ENCODE results near the gene NTRK3. TPM values are rescaled to one million over a fixed set of nuclear protein-coding genes. Genes with fewer than 3 reads are reported as not detected.

NTRK3 gene
- total and polyA plus RNA-seq, 8 donors: 0.13 to 1.1 (median 0.60) TPM

- intact Hi-C loops (cut with DNase I): no loop called here
- ATAC-seq: no peak
Observed at GRCh38 chr15:87955284-87955909, 301.1 kb downstream of the NTRK3 start.

GRCh38 chr15:87954793-87955192, 301.7 kb downstream of the NTRK3 start:
- no peak for FAIRE-seq
- 24 to 28% methylated on average over 2 of the region's 2 CpGs for WGBS, 2 donors
- intact Hi-C loops (cut with DNase I): no loop called here

More at GRCh38 chr15:87955284-87955909, 301.1 kb downstream of the NTRK3 start:
- FAIRE-seq: no peak
- no peaks in the 10 kb centered on the region for H3K9me3 ChIP-seq
- H3K4me3 ChIP-seq: no peak overlapping the region
- no peaks in the 10 kb centered on the region for H3K4me1 ChIP-seq
- TF ChIP-seq CTCF (IDR thresholded peaks at IDR 0.05): no peak
- WGBS, 2 donors: 37% methylated on average over 10 of the region's 10 CpGs
- no peaks in the 10 kb centered on the region for H3K36me3 ChIP-seq
- H3K27me3 ChIP-seq: peaks cover 0 to 2% (median 0%) of the 10 kb centered on the region in 4 donors
- DNase-seq: no peak
- H3K27ac ChIP-seq: no peak overlapping the region

GRCh38 chr15:87952736-87953287, 303.7 kb downstream of the NTRK3 start:
- Histone ChIP-seq H3K27ac (no peak overlapping the region), H3K4me3 (no peak overlapping the region), H3K4me1 (no peaks in the 10 kb centered on the region), H3K27me3 (peaks cover 0 to 2% (median 0%) of the 10 kb centered on the region in 4 donors), H3K36me3 (no peaks in the 10 kb centered on the region), H3K9me3 (no peaks in the 10 kb centered on the region)
- no peak for FAIRE-seq
- ATAC-seq: no peak
- 77 to 82% methylated on average over 21 to 23 of the region's 23 CpGs for WGBS, 2 donors
- intact Hi-C loops (cut with DNase I): no loop called here
- no peak for TF ChIP-seq CTCF (IDR thresholded peaks at IDR 0.05)
- no peak for DNase-seq

More at GRCh38 chr15:87954793-87955192, 301.7 kb downstream of the NTRK3 start:
- Histone ChIP-seq H3K9me3 (no peaks in the 10 kb centered on the region), H3K36me3 (no peaks in the 10 kb centered on the region), H3K4me1 (no peaks in the 10 kb centered on the region), H3K4me3 (no peak overlapping the region), H3K27ac (no peak overlapping the region), H3K27me3 (peaks cover 0 to 2% (median 0%) of the 10 kb centered on the region in 4 donors)
- DNase-seq: no peak
- ATAC-seq: no peak
- no peak for TF ChIP-seq CTCF (IDR thresholded peaks at IDR 0.05)

GRCh38 chr15:87949575-87950223, 306.8 kb downstream of the NTRK3 start:
- no peak for ATAC-seq
- H3K4me1 ChIP-seq: no peaks in the 10 kb centered on the region
- intact Hi-C loops (cut with DNase I): no loop called here
- DNase-seq: no peak
- FAIRE-seq: no peak
- TF ChIP-seq CTCF (IDR thresholded peaks at IDR 0.05): no peak
- 54 to 68% methylated on average over 6 of the region's 6 CpGs for WGBS, 2 donors
- no peaks in the 10 kb centered on the region for H3K9me3 ChIP-seq
- no peak overlapping the region for H3K27ac ChIP-seq
- H3K4me3 ChIP-seq: no peak overlapping the region
- no peaks in the 10 kb centered on the region for H3K27me3 ChIP-seq
- no peaks in the 10 kb centered on the region for H3K36me3 ChIP-seq

GRCh38 chr15:87949151-87949574, 307.4 kb downstream of the NTRK3 start:
- no peaks in the 10 kb centered on the region for H3K27me3 ChIP-seq
- no peak overlapping the region for H3K4me3 ChIP-seq
- H3K36me3 ChIP-seq: no peaks in the 10 kb centered on the region
- TF ChIP-seq CTCF (IDR thresholded peaks at IDR 0.05): no peak
- no peak for ATAC-seq
- DNase-seq: no peak
- H3K27ac ChIP-seq: no peak overlapping the region
- no peak for FAIRE-seq
- no peaks in the 10 kb centered on the region for H3K4me1 ChIP-seq
- H3K9me3 ChIP-seq: no peaks in the 10 kb centered on the region
- intact Hi-C loops (cut with DNase I): no loop called here
- 61 to 74% methylated on average over 7 of the region's 7 CpGs for WGBS, 2 donors
